PC-3 (cell line): ENCODE measurements around the gene CACNA1A. TPM values are rescaled to one million over a fixed set of nuclear protein-coding genes. Genes with fewer than 3 reads are reported as not detected.

Source experiments
- ATAC-seq: fragments of 200-7000 bp; cut with Tn5 transposase; 2 replicates; pipeline ENCODE4 v1.9.1; 2020; ENCODE audit warnings: mild to moderate bottlenecking, moderate library complexity
- BruUV-seq: library from RNA; stranded (reverse); fragments of 400-500 nt; replicated peaks from 2 replicates; lab custom pipeline; 2021; lab: Mats Ljungman, UMichigan
- CTCF ChIA-PET: fragments of 300-600 bp; sonication (Branson Sonifier 250); formaldehyde crosslinking; loops from one replicate; lab custom pipeline; 2022; ENCODE audit warnings: antibody characterized with exemption; lab: Charles Lee
- POLR2A ChIA-PET: fragments of 300-600 bp; sonication (Branson Sonifier 250); formaldehyde crosslinking; loops from one replicate; lab custom pipeline; 2022; ENCODE audit warnings: antibody characterized with exemption; ENCODE audit not compliant: unreplicated experiment; lab: Charles Lee
- DNase-seq: peaks from one replicate; pipeline ENCODE4 v3.0.0-alpha.2; 2015
- H2AFZ ChIP-seq: fragments of 300-600 bp; sonication (generic); 2 replicates; pipeline ENCODE4 v1.6.0; 2016; ENCODE audit warnings: antibody characterized with exemption, low read length
- H3F3A ChIP-seq: fragments of 300-600 bp; sonication (generic); one replicate; pipeline ENCODE4 v1.6.0; 2017; ENCODE audit warnings: antibody characterized with exemption, low read length, control low read depth, mild to moderate bottlenecking; ENCODE audit not compliant: unreplicated experiment
- H3K27ac ChIP-seq: fragments of 300-600 bp; sonication (generic); 2 replicates; pipeline ENCODE4 v1.5.1; 2016; ENCODE audit warnings: mild to moderate bottlenecking, low read length
- H3K27me3 ChIP-seq: fragments of 300-600 bp; sonication (generic); 2 replicates; pipeline ENCODE4 v1.6.1; 2016; ENCODE audit warnings: low read length, mixed read lengths
- H3K36me3 ChIP-seq: fragments of 300-600 bp; sonication (generic); 2 replicates; pipeline ENCODE4 v1.6.1; 2016; ENCODE audit warnings: low read depth, mixed run types, low read length, mixed read lengths
- H3K4me1 ChIP-seq: fragments of 300-600 bp; sonication (generic); 2 replicates; pipeline ENCODE4 v1.5.1; 2016; ENCODE audit warnings: low read length; ENCODE audit not compliant: insufficient read depth
- H3K4me2 ChIP-seq: fragments of 300-600 bp; sonication (generic); 2 replicates; pipeline ENCODE4 v1.6.0; 2016; ENCODE audit warnings: low read length
- H3K4me3 ChIP-seq: fragments of 300-600 bp; sonication (generic); 2 replicates; pipeline ENCODE4 v1.5.1; 2016; ENCODE audit warnings: mild to moderate bottlenecking, low read length, mixed read lengths
- H3K79me2 ChIP-seq: fragments of 300-600 bp; sonication (generic); 2 replicates; pipeline ENCODE4 v1.6.1; 2017; ENCODE audit warnings: low read length, mixed read lengths
- H3K9ac ChIP-seq: fragments of 300-600 bp; sonication (generic); 2 replicates; pipeline ENCODE4 v1.6.0; 2016; ENCODE audit warnings: mild to moderate bottlenecking, low read length
- H3K9me2 ChIP-seq: fragments of 300-600 bp; sonication (generic); replicated peaks from 2 replicates; pipeline ENCODE4 v1.6.1; 2016; ENCODE audit warnings: mixed run types, low read length, mixed read lengths
- H3K9me3 ChIP-seq: fragments of 300-600 bp; sonication (generic); 2 replicates; pipeline ENCODE4 v1.6.1; 2016; ENCODE audit warnings: low read length, mixed read lengths
- H4K20me1 ChIP-seq: fragments of 300-600 bp; sonication (generic); 2 replicates; pipeline ENCODE4 v1.6.1; 2016; ENCODE audit warnings: low read length, mixed read lengths
- EZH2 ChIP-seq: fragments of 300-600 bp; sonication (generic); IDR thresholded peaks from one replicate; pipeline ENCODE4 v1.6.1; 2017; ENCODE audit warnings: antibody characterized with exemption, mild to moderate bottlenecking, low read length; ENCODE audit not compliant: unreplicated experiment
- EZH2phosphoT487 ChIP-seq: fragments of 300-600 bp; sonication (generic); IDR thresholded peaks from 2 replicates; pipeline ENCODE4 v1.6.1; 2018; ENCODE audit warnings: mild to moderate bottlenecking, antibody characterized with exemption, low read length, borderline replicate concordance
- intact Hi-C: fragments of 100-400 bp; cut with micrococcal nuclease; formaldehyde crosslinking; loops from 2 replicates; pipeline ENCODE4 v1.9.0; 2023
- total RNA-seq: library from RNA; depleted of rRNA; stranded (reverse); fragments of >200 nt; gene quantifications from 2 replicates; pipeline ENCODE4 v1.2.3, GENCODE V29; 2014
- TF ChIP-seq, protein P1 (sequence below): fragments of 300-600 bp; sonication (generic); conservative IDR thresholded peaks from 2 replicates; pipeline ENCODE4 v1.5.1; 2017; ENCODE audit warnings: antibody characterized with exemption, low read depth, mild to moderate bottlenecking, low read length

Gene CACNA1A
- total RNA-seq, 1 experiment from 2014 or later: 0.62 TPM

DNA sequence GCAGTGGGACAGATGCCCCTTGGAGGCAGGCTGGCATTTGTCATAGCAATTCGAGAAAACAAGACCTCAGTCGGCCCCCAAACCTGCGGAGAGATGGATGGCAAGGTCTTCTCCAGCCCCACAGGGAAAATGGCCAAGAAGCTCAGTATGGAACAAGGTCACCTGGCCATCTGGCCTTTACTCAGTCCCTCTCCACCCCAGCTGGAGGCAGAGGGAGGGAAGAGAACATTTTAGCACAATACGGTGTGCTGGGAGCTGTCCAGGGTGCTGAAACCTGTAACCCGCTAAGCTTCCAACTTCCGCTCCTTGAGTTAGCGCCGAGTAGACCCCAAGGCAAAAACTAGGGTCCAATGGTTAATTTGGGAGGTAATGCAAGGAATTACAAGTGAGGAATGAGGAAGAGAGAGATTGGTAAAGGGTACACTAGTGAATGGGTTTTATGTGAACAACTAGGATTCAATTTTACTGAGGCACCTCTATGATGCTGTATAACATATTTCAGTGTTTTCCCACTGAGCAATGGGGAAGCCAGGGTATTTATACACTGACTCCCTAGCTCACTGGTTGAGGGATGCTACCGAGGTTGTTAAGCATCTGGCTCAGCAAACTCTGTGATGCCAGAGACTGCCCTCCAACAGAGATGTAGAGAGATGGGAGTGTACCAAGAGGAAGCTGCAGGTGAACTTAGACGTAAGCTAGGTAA lies 64.3 kb downstream of the CACNA1A start:
- H3K79me2 ChIP-seq: no peaks in the 10 kb centered on the region
- intact Hi-C loops: no loop called here
- POLR2A ChIA-PET: no interaction called here
- H3K36me3 ChIP-seq: no peaks in the 10 kb centered on the region
- H3K9ac ChIP-seq: no peak overlapping the region
- H3K4me3 ChIP-seq: no peak overlapping the region
- H3K9me3 ChIP-seq: no peaks in the 10 kb centered on the region
- no peak overlapping the region for H3K27ac ChIP-seq
- no peak overlapping the region for H2AFZ ChIP-seq
- DNase-seq: peak; percentile 80
- H3K4me1 ChIP-seq: no peaks in the 10 kb centered on the region
- no peaks in the 10 kb centered on the region for H4K20me1 ChIP-seq
- no TSS peak for BruUV-seq
- peaks cover 38% of the 10 kb centered on the region for H3K27me3 ChIP-seq
- no peaks in the 10 kb centered on the region for H3K9me2 ChIP-seq
- peak; percentile 62 for ATAC-seq
- CTCF ChIA-PET: interaction anchor here (0.6 kb wide), 1 partner anchor 165 kb away, joined by 7 read pairs; no protein-coding TSS in a partner anchor
- no peaks in the 10 kb centered on the region for H3F3A ChIP-seq
- H3K4me2 ChIP-seq: no peak overlapping the region
- TF ChIP-seq EZH2phosphoT487: no peak
- TF ChIP-seq, protein P1, sequence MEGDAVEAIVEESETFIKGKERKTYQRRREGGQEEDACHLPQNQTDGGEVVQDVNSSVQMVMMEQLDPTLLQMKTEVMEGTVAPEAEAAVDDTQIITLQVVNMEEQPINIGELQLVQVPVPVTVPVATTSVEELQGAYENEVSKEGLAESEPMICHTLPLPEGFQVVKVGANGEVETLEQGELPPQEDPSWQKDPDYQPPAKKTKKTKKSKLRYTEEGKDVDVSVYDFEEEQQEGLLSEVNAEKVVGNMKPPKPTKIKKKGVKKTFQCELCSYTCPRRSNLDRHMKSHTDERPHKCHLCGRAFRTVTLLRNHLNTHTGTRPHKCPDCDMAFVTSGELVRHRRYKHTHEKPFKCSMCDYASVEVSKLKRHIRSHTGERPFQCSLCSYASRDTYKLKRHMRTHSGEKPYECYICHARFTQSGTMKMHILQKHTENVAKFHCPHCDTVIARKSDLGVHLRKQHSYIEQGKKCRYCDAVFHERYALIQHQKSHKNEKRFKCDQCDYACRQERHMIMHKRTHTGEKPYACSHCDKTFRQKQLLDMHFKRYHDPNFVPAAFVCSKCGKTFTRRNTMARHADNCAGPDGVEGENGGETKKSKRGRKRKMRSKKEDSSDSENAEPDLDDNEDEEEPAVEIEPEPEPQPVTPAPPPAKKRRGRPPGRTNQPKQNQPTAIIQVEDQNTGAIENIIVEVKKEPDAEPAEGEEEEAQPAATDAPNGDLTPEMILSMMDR: no peak
- no peak for TF ChIP-seq EZH2

DNA sequence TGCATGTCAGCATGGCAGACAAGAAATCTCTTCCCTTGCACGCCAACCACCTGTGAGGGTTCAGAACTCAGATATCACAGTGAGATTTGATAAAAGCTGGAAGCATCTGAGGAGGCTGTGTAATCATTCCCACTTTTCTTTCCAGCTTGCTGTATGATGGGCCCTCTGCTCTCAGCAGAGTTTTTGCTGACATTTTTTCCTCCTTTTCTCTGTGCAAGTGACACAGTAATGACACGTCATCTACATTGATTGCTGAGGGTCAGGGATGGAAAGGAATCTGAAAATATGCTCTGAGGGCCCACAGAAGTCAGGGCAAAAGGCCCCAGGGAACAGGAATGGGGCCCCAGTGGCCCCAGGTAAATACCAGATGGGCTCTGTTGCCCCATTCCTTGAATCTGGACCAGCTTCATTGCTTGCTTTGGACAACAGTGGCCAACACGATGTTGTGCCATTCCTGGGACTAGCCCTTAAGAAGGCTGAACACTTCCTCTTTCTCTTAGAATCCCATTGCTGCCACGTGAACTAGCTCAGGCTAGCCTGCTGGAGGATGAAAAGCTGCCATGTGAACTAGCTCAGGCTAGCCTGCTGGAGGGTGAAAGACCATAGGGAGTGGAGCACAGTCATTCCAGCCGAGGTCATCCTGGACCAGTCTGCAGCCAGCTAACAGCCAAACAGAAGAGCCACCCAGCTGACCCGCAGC lies 68.2 kb downstream of the CACNA1A start:
- ChIA-PET POLR2A (no interaction called here), CTCF (no interaction called here)
- no peak overlapping the region for H3K4me2 ChIP-seq
- no peaks in the 10 kb centered on the region for H3F3A ChIP-seq
- H3K9me2 ChIP-seq: no peaks in the 10 kb centered on the region
- DNase-seq (no peak), ATAC-seq (no peak)
- H3K36me3 ChIP-seq: no peaks in the 10 kb centered on the region
- H2AFZ ChIP-seq: no peak overlapping the region
- H3K9me3 ChIP-seq: no peaks in the 10 kb centered on the region
- H3K27ac ChIP-seq: no peak overlapping the region
- intact Hi-C loops: loop anchor here (10.0 kb wide), 1 partner anchor 147 kb away; no protein-coding TSS in a partner anchor
- H3K27me3 ChIP-seq: peaks cover 17% of the 10 kb centered on the region; the same call in 1 of the 2 replicates
- H4K20me1 ChIP-seq: no peaks in the 10 kb centered on the region
- no TSS peak for BruUV-seq
- H3K79me2 ChIP-seq: no peaks in the 10 kb centered on the region
- no peak overlapping the region for H3K9ac ChIP-seq
- H3K4me1 ChIP-seq: no peaks in the 10 kb centered on the region
- TF ChIP-seq EZH2 (no peak), EZH2phosphoT487 (no peak)
- TF ChIP-seq, protein P1: no peak
- no peak overlapping the region for H3K4me3 ChIP-seq
